Endothelial cell of umbilical vein (primary cell): ENCODE measurements around the gene KCNE1.

Source experiments
- CTCF ChIP-seq, 2 donors: IDR thresholded peaks; 1 replicate in 1 of 2; 2 replicates in 1 of 2; pipeline ENCODE4 v1.5.1; 2011; ENCODE audit warnings: low read length in 2 of 2, mild to moderate bottlenecking in 2 of 2, moderate library complexity in 2 of 2, control low read depth in 1 of 2, inconsistent platforms in 1 of 2, low read depth in 1 of 2; ENCODE audit not compliant: insufficient read depth in 1 of 2; ENCODE audit errors: extremely low read depth in 1 of 2
- EZH2 ChIP-seq: IDR thresholded peaks from 2 replicates; pipeline ENCODE4 v1.6.1; 2012; ENCODE audit warnings: borderline replicate concordance, low read depth, mild to moderate bottlenecking, moderate library complexity, low read length, inconsistent platforms; ENCODE audit not compliant: severe bottlenecking
- JUN ChIP-seq: IDR thresholded peaks from 2 replicates; pipeline ENCODE4 v1.6.1; 2011; ENCODE audit warnings: borderline replicate concordance, low read depth; ENCODE audit not compliant: insufficient read length, insufficient read depth
- MYC ChIP-seq: IDR thresholded peaks from one replicate; pipeline ENCODE4 v1.6.1; 2011; ENCODE audit warnings: mild to moderate bottlenecking, low read depth, low read length
- POLR2A ChIP-seq: IDR thresholded peaks from 2 replicates; pipeline ENCODE4 v1.6.1; 2012; ENCODE audit warnings: low read depth, mild to moderate bottlenecking, control low read depth, low read length
- POLR2AphosphoS5 ChIP-seq: IDR thresholded peaks from 2 replicates; pipeline ENCODE4 v1.6.1; 2012; ENCODE audit warnings: low read depth, mild to moderate bottlenecking, control low read depth, low read length, moderate library complexity; ENCODE audit not compliant: insufficient read depth
- TF ChIP-seq, protein P1 (sequence below): IDR thresholded peaks from 2 replicates; pipeline ENCODE4 v1.6.1; 2011; ENCODE audit not compliant: insufficient read depth, insufficient read length

- TF ChIP-seq POLR2AphosphoS5 (no peak), CTCF (IDR thresholded peaks at IDR 0.05; ENCODE audit: extremely low read depth in 1 of 2, insufficient read depth in 1 of 2, low read depth in 1 of 2, low read length in 2 of 2) (no peak), POLR2A (no peak), MYC (no peak), EZH2 (no peak), JUN (no peak)
- TF ChIP-seq, protein P1, sequence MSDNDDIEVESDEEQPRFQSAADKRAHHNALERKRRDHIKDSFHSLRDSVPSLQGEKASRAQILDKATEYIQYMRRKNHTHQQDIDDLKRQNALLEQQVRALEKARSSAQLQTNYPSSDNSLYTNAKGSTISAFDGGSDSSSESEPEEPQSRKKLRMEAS, result no peak
Measured at GRCh38 chr21:34535886-34536285, 23.9 kb upstream of the KCNE1 start.
